K562 (cell line): ENCODE data around the gene DNAH1. TPM values are rescaled to one million over a fixed set of nuclear protein-coding genes. Genes with fewer than 3 reads are reported as not detected.

Experiments used
- ATAC-seq: fragments of 200-7000 bp; cut with Tn5 transposase; 3 replicates; pipeline ENCODE4 v1.9.1; 2020; ENCODE audit warnings: moderate library complexity
- BruUV-seq: library from RNA; stranded (reverse); fragments of 400-500 nt; replicated peaks from 2 replicates; lab custom pipeline; 2021; lab: Mats Ljungman, UMichigan
- CTCF ChIA-PET: fragments of 300-600 bp; formaldehyde crosslinking; extraction: SDS; loops from one replicate; lab custom pipeline; 2021; ENCODE audit warnings: low intra/inter-chr PET ratio; lab: Yijun Ruan, JAX
- POLR2A ChIA-PET: fragments of 300-600, 350-650 bp; sonication (Branson Sonifier 250); formaldehyde crosslinking; extraction: SDS; loops from one replicate; lab custom pipeline; 2021; ENCODE audit warnings: antibody characterized with exemption, inconsistent platforms; lab: Yijun Ruan, JAX
- DNase-seq, 4 experiments: peaks; one replicate each; pipeline versions ENCODE4 v3.0.0 to v3.0.0-alpha.2; 2011 to 2018; ENCODE audit warnings: low spot score in 3 of 4, mixed read lengths in 3 of 4; ENCODE audit errors: extremely low read depth in 1 of 4
- FAIRE-seq: peaks from 2 replicates; lab custom pipeline; 2011; peaks lifted over from hg19 to GRCh38; lab: Jason Lieb, UNC
- H2AFZ ChIP-seq: 2 replicates; pipeline ENCODE4 v1.6.0; 2011; ENCODE audit warnings: low read depth, low read length, control low read depth, inconsistent platforms
- H3K27ac ChIP-seq: fragments of 200-600 bp; 3 replicates; pipeline ENCODE4 v1.8.0; 2011; ENCODE audit warnings: low read depth, mild to moderate bottlenecking, control low read depth, inconsistent platforms, low read length, moderate library complexity, mixed read lengths; ENCODE audit errors: extremely low read depth
- H3K27me3 ChIP-seq, 2 experiments: fragments of 300-600 bp in 1 of 2; 2 replicates in 1 of 2; 3 replicates in 1 of 2; pipeline versions ENCODE4 v1.6.0 to v1.8.0; 2011; ENCODE audit warnings: inconsistent platforms in 2 of 2, low read length in 2 of 2, mild to moderate bottlenecking in 1 of 2, mixed read lengths in 1 of 2, moderate library complexity in 1 of 2; ENCODE audit not compliant: control insufficient read depth in 2 of 2, insufficient read depth in 2 of 2
- H3K36me3 ChIP-seq: fragments of 300-600 bp; 3 replicates; pipeline ENCODE4 v1.8.0; 2011; ENCODE audit warnings: mild to moderate bottlenecking, low read length, inconsistent platforms; ENCODE audit not compliant: control insufficient read depth, insufficient read depth
- H3K4me1 ChIP-seq, 2 experiments: fragments of 200-600 bp in 1 of 2; replicated peaks in 1 of 2; 2 replicates in 1 of 2; 3 replicates in 1 of 2; pipeline versions ENCODE4 v1.5.1 to v1.8.0; 2011; ENCODE audit warnings: inconsistent platforms in 2 of 2, low read length in 2 of 2, mild to moderate bottlenecking in 1 of 2, mixed read lengths in 1 of 2, moderate library complexity in 1 of 2; ENCODE audit not compliant: control insufficient read depth in 2 of 2, insufficient read depth in 2 of 2
- H3K4me2 ChIP-seq: 2 replicates; pipeline ENCODE4 v1.6.1; 2011; ENCODE audit warnings: low read length, control low read depth, inconsistent platforms, mixed read lengths; ENCODE audit not compliant: insufficient read depth
- H3K4me3 ChIP-seq: fragments of 200-600 bp; sonication (generic), shearing (Covaris generic); 2 replicates; pipeline ENCODE4 v1.5.1; 2016; ENCODE audit warnings: control low read depth, inconsistent platforms
- H3K79me2 ChIP-seq: fragments of 200-600 bp; 3 replicates; pipeline ENCODE4 v1.8.0; 2011; ENCODE audit warnings: low read length, inconsistent platforms; ENCODE audit not compliant: control insufficient read depth, insufficient read depth
- H3K9ac ChIP-seq, 2 experiments: 2 replicates each; pipeline versions ENCODE4 v1.6.0 to v1.6.1; 2011; ENCODE audit warnings: low read depth in 2 of 2, low read length in 2 of 2, control low read depth in 1 of 2, inconsistent platforms in 1 of 2, mild to moderate bottlenecking in 1 of 2, mixed read lengths in 1 of 2; ENCODE audit not compliant: insufficient read depth in 1 of 2
- H3K9me1 ChIP-seq: one replicate; pipeline ENCODE4 v1.6.0; 2011; ENCODE audit warnings: inconsistent platforms, mild to moderate bottlenecking, low read length, moderate library complexity; ENCODE audit not compliant: control insufficient read depth, insufficient read depth
- H3K9me3 ChIP-seq: replicated peaks from 2 replicates; pipeline ENCODE4 v1.5.1; 2011; ENCODE audit warnings: low read depth, low read length, inconsistent platforms; ENCODE audit not compliant: control insufficient read depth, insufficient read depth
- H4K20me1 ChIP-seq: replicated peaks from 2 replicates; pipeline ENCODE4 v1.6.1; 2011; ENCODE audit warnings: low read length, inconsistent platforms, mixed read lengths; ENCODE audit not compliant: control insufficient read depth, insufficient read depth
- CTCF ChIP-seq, 3 experiments: IDR thresholded peaks in 2 of 3; conservative IDR thresholded peaks in 1 of 3; 2 replicates each; pipeline ENCODE4 v1.5.1; 2011 to 2012; ENCODE audit warnings: low read length in 3 of 3, mild to moderate bottlenecking in 3 of 3, control low read depth in 2 of 3, improper control_type of control experiment in 1 of 3, inconsistent platforms in 1 of 3, low read depth in 1 of 3, mixed read lengths in 1 of 3, moderate library complexity in 1 of 3; ENCODE audit not compliant: insufficient read depth in 2 of 3
- E2F6 ChIP-seq, 2 experiments: IDR thresholded peaks; 2 replicates each; pipeline ENCODE4 v1.6.1; 2011; ENCODE audit warnings: borderline replicate concordance in 1 of 2, control low read depth in 1 of 2, low read depth in 1 of 2, low read length in 1 of 2, mild to moderate bottlenecking in 1 of 2, mixed read lengths in 1 of 2, moderate library complexity in 1 of 2; ENCODE audit not compliant: insufficient read depth in 1 of 2, insufficient read length in 1 of 2, poor library complexity in 1 of 2, severe bottlenecking in 1 of 2; ENCODE audit errors: extremely low read depth in 1 of 2
- MAZ ChIP-seq, 2 experiments: fragments of 450-650 bp in 1 of 2; sonication (generic) in 1 of 2; formaldehyde crosslinking; IDR thresholded peaks in 1 of 2; conservative IDR thresholded peaks in 1 of 2; 2 replicates each; pipeline versions ENCODE4 v1.4.0 to v1.5.0; 2020; ENCODE audit warnings: mild to moderate bottlenecking in 1 of 2, missing genetic modification reagents in 1 of 2
- NFIX ChIP-seq: fragments of 250-450 bp; sonication (Bioruptor Pico); IDR thresholded peaks from 2 replicates; pipeline ENCODE4 v1.4.0; 2020; ENCODE audit warnings: low read depth, mild to moderate bottlenecking, moderate library complexity
- NONO ChIP-seq, 2 experiments: fragments of 200-400 bp in 1 of 2; fragments of 450-650 bp in 1 of 2; formaldehyde crosslinking in 1 of 2; IDR thresholded peaks; 2 replicates each; pipeline ENCODE4 v1.6.1; 2017; ENCODE audit warnings: low read depth in 2 of 2, mild to moderate bottlenecking in 2 of 2, moderate library complexity in 2 of 2, low read length in 1 of 2
- NR2C2 ChIP-seq, 2 experiments: fragments of 200-800 bp in 1 of 2; sonication (Bioruptor generic) in 1 of 2; sonication (generic) in 1 of 2; formaldehyde crosslinking in 1 of 2; IDR thresholded peaks; 2 replicates each; pipeline versions ENCODE4 v1.6.1 to v1.8.0; 2016 to 2022; ENCODE audit warnings: mild to moderate bottlenecking in 1 of 2, missing compliant biosample characterization in 1 of 2, missing genetic modification characterization in 1 of 2, missing genetic modification reagents in 1 of 2
- VEZF1 ChIP-seq: fragments of 200-800 bp; sonication (Bioruptor generic); IDR thresholded peaks from 2 replicates; pipeline ENCODE4 v1.6.1; 2017; ENCODE audit warnings: missing genetic modification characterization, missing compliant biosample characterization
- YY1 ChIP-seq, 3 experiments: IDR thresholded peaks; 2 replicates each; pipeline ENCODE4 v1.6.1; 2011; ENCODE audit warnings: low read length in 2 of 3, mild to moderate bottlenecking in 2 of 3, moderate library complexity in 2 of 3, borderline replicate concordance in 1 of 3, control low read depth in 1 of 3, low read depth in 1 of 3; ENCODE audit not compliant: insufficient read depth in 3 of 3, insufficient replicate concordance in 2 of 3, control insufficient read depth in 1 of 3, insufficient read length in 1 of 3; ENCODE audit errors: extremely low read depth in 1 of 3
- ZBTB7A ChIP-seq: IDR thresholded peaks from 2 replicates; pipeline ENCODE4 v1.6.1; 2011; ENCODE audit warnings: low read depth, mild to moderate bottlenecking, low read length, moderate library complexity, borderline replicate concordance; ENCODE audit not compliant: control insufficient read depth
- ZFP36 ChIP-seq: fragments of 150-350 bp; IDR thresholded peaks from 2 replicates; pipeline ENCODE4 v1.6.1; 2018; ENCODE audit warnings: low read length, low read depth; ENCODE audit not compliant: partially characterized antibody
- ZNF217 ChIP-seq: sonication (generic); formaldehyde crosslinking; IDR thresholded peaks from 2 replicates; pipeline ENCODE4 v1.8.0; 2022; ENCODE audit warnings: mild to moderate bottlenecking, missing genetic modification reagents
- ZNF778 ChIP-seq: fragments of 450-650 bp; formaldehyde crosslinking; IDR thresholded peaks from 2 replicates; pipeline ENCODE4 v1.4.0; 2020; ENCODE audit warnings: mild to moderate bottlenecking, moderate library complexity
- WGBS: fragments of 100-300 bp; shearing (Covaris generic); methylation state at CpG from one replicate; pipeline ENCODE4 v1.1.6; 2016; ENCODE audit warnings: low coverage, mixed read lengths; ENCODE audit not compliant: insufficient coverage; ENCODE audit errors: missing lambda C conversion rate; 5-methylcytosine and 5-hydroxymethylcytosine counted together
- in situ Hi-C: fragments of 300-500 bp; cut with MboI; formaldehyde crosslinking; loops from 4 replicates; pipeline ENCODE4 v1.15.0; 2018; ENCODE audit warnings: inconsistent platforms, mixed read lengths
- intact Hi-C: fragments of 100-400 bp; cut with micrococcal nuclease; formaldehyde crosslinking; loops from 2 replicates; pipeline ENCODE4 v1.14.2; 2022
- polyA plus RNA-seq, 8 experiments: library from polyadenylated mRNA; depleted of rRNA in 4 of 8; stranded (reverse) in 5 of 8; unstranded in 3 of 8; fragments of >200 nt; fragmentation: Nextera tagmentation in 2 of 8; fragmentation: Illumina TruSeq in 1 of 8; extraction: Ambion mirVana in 2 of 8; extraction: Trizol in 1 of 8; gene quantifications; 2 replicates each; pipeline versions ENCODE4 v1.2.1 to v1.2.3, GENCODE V29; 2011 to 2014; ENCODE audit warnings: inconsistent platforms in 1 of 8, missing spikeins in 1 of 8
- total RNA-seq, 7 experiments: library from RNA; depleted of rRNA in 6 of 7; stranded (reverse); fragments of >200 nt in 6 of 7; fragmentation: Illumina TruSeq in 2 of 7; extraction: Trizol in 2 of 7; gene quantifications; 2 replicates each; pipeline versions ENCODE4 v1.2.1 to v1.2.3, GENCODE V29; 2011 to 2021; ENCODE audit warnings: low replicate concordance in 1 of 7

Gene DNAH1
- total and polyA plus RNA-seq, 9 of the 15 experiments (the other 6 are each of a cell fraction or from before 2014, with no cell fraction given): 0.04 to 0.84 (median 0.50) TPM

GRCh38 chr3:52372822-52373504, 56.8 kb downstream of the DNAH1 start:
- FAIRE-seq (peak; percentile 15), ATAC-seq (peak; percentile 90), DNase-seq (peak; percentile 64 to 73 (median 72))
- peak overlapping the region; percentile 65 for H3K4me2 ChIP-seq
- intact Hi-C loops: no loop called here
- peak overlapping the region; percentile 48; the same call in 2 of the 3 replicates for H3K27ac ChIP-seq
- BruUV-seq: no TSS peak
- no peaks in the 10 kb centered on the region for H3K79me2 ChIP-seq
- ChIA-PET POLR2A (interaction anchor here (1.4 to 3.2 kb wide), 3 partner anchors 7 to 16 kb away, joined by 3 to 9 read pairs (median 4); no protein-coding TSS in a partner anchor), CTCF (interaction anchor here (1.0 kb wide), 1 partner anchor 12 kb away, joined by 4 read pairs; no protein-coding TSS in a partner anchor)
- in situ Hi-C loops: no loop called here
- H3K4me3 ChIP-seq: peak overlapping the region; percentile 13; the same call in 1 of the 2 replicates
- peak overlapping the region; percentile 89 for H2AFZ ChIP-seq
- H3K27me3 ChIP-seq: no peaks in the 10 kb centered on the region; a peak in 1 of 5 replicates
- peaks cover 5 to 31% of the 10 kb centered on the region in 2 experiments; a peak in 4 of 5 replicates for H3K4me1 ChIP-seq
- H3K9me3 ChIP-seq: no peaks in the 10 kb centered on the region
- H4K20me1 ChIP-seq: no peaks in the 10 kb centered on the region
- peak overlapping the region; percentile 66 to 85 for H3K9ac ChIP-seq
- 32% methylated on average over 12 of the region's 40 CpGs for WGBS
- no peaks in the 10 kb centered on the region for H3K9me1 ChIP-seq
- no peaks in the 10 kb centered on the region for H3K36me3 ChIP-seq
- TF ChIP-seq MAZ (CRISPR knock-in tag; conservative IDR thresholded peaks at IDR 0.05 in 1 of 2, IDR thresholded peaks at IDR 0.05 in 1 of 2) (peak in 1 of 2 experiments; percentile 51; a peak in 2 of 4 replicates), NFIX (no peak), ZNF217 (no peak), CTCF (IDR thresholded peaks at IDR 0.05 in 2 of 3, conservative IDR thresholded peaks at IDR 0.05 in 1 of 3; ENCODE audit: insufficient read depth in 2 of 3, low read depth in 1 of 3, low read length in 3 of 3) (peak in 2 of 3 experiments; percentile 31 to 66; a peak in 3 of 6 replicates), ZBTB7A (peak; percentile 63; the same call in 1 of the 2 replicates), NR2C2 (CRISPR knock-in tag; IDR thresholded peaks at IDR 0.05) (no peak), NR2C2 (tag; IDR thresholded peaks at IDR 0.05) (no peak), NONO (IDR thresholded peaks at IDR 0.05; ENCODE audit: low read depth in 2 of 2, low read length in 1 of 2) (no peak), E2F6 (IDR thresholded peaks at IDR 0.05; ENCODE audit: borderline replicate concordance in 1 of 2, extremely low read depth in 1 of 2, insufficient read depth in 1 of 2, insufficient read length in 1 of 2, low read depth in 1 of 2, low read length in 1 of 2, poor library complexity in 1 of 2, severe bottlenecking in 1 of 2) (peak in 1 of 2 experiments; percentile 42), ZNF778 (CRISPR knock-in tag) (no peak), YY1 (IDR thresholded peaks at IDR 0.05; ENCODE audit: borderline replicate concordance in 1 of 3, control insufficient read depth in 1 of 3, extremely low read depth in 1 of 3, insufficient read depth in 3 of 3, insufficient read length in 1 of 3, insufficient replicate concordance in 2 of 3, low read depth in 1 of 3, low read length in 2 of 3) (peak in 1 of 3 experiments; percentile 15), ZFP36 (peak; percentile 39), VEZF1 (CRISPR knock-in tag) (peak; percentile 94)
